ENCODE data around the gene FLNB.

- TF ChIP-seq CTCF (IDR thresholded peaks at IDR 0.05; ENCODE audit: low read length), result no peak
- TF ChIP-seq EZH2 (IDR thresholded peaks at IDR 0.05; ENCODE audit: borderline replicate concordance, low read length), result no peak
Observed at GRCh38 chr3:58192069-58192468, 183.8 kb downstream of the FLNB start.
